Measurements from ENCODE around the gene CDK6.

GRCh38 chr7:92625617-92626016 lies 210.8 kb downstream of the CDK6 start:
- TF ChIP-seq, protein P1, sequence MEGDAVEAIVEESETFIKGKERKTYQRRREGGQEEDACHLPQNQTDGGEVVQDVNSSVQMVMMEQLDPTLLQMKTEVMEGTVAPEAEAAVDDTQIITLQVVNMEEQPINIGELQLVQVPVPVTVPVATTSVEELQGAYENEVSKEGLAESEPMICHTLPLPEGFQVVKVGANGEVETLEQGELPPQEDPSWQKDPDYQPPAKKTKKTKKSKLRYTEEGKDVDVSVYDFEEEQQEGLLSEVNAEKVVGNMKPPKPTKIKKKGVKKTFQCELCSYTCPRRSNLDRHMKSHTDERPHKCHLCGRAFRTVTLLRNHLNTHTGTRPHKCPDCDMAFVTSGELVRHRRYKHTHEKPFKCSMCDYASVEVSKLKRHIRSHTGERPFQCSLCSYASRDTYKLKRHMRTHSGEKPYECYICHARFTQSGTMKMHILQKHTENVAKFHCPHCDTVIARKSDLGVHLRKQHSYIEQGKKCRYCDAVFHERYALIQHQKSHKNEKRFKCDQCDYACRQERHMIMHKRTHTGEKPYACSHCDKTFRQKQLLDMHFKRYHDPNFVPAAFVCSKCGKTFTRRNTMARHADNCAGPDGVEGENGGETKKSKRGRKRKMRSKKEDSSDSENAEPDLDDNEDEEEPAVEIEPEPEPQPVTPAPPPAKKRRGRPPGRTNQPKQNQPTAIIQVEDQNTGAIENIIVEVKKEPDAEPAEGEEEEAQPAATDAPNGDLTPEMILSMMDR (IDR thresholded peaks at IDR 0.05), result no peak
- TF ChIP-seq EZH2 (IDR thresholded peaks at IDR 0.05) (no peak), EZH2phosphoT487 (IDR thresholded peaks at IDR 0.05) (no peak)

Data from neural progenitor cell (in vitro differentiated cells).